GM12801 (cell line): ENCODE data around the gene THEMIS2.

ENCODE experiments used
- TF ChIP-seq, protein P1 (sequence below): IDR thresholded peaks from one replicate; pipeline ENCODE4 v1.5.1; 2011; ENCODE audit warnings: control low read depth; ENCODE audit not compliant: insufficient read length; ENCODE audit errors: extremely low read depth

Gene THEMIS2

DNA sequence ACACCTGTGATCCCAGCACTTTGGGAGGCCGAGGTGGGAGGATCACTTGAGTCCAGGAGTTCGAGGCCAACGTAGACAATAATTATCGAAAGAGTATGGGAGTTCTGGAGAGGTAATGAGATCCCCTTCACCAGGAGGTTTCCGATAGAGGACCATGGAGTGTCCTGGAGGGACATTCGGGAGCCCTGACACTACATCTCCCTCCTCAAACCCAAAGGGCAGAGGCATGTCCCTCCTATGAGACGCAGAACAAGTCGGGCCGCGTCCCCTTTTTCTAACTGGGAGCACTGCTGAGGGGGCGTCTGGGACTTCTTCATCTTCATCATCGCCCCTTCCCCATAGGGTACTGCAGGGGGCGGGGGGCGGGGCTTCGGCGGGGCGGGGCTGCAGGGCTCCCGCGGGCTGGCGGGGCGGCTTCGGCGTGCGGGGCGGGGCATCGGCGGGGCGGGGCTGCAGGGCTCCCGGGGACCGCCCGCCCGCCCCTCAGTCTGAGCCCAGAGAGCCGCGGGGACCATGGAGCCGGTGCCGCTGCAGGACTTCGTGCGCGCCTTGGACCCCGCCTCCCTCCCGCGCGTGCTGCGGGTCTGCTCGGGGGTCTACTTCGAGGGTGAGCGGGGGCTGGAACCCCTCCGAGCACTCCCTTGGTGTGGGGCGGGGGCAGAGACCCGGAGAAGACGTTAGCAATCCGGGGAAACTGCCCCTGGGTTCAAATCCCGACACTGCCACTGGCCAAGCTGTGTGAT is at the start of gene THEMIS2:
Gene THEMIS2 (plus strand): TSS at position 486 of the 743 bp plus-strand sequence. CDS start 28 bp downstream, at position 514.
- TF ChIP-seq, protein P1, sequence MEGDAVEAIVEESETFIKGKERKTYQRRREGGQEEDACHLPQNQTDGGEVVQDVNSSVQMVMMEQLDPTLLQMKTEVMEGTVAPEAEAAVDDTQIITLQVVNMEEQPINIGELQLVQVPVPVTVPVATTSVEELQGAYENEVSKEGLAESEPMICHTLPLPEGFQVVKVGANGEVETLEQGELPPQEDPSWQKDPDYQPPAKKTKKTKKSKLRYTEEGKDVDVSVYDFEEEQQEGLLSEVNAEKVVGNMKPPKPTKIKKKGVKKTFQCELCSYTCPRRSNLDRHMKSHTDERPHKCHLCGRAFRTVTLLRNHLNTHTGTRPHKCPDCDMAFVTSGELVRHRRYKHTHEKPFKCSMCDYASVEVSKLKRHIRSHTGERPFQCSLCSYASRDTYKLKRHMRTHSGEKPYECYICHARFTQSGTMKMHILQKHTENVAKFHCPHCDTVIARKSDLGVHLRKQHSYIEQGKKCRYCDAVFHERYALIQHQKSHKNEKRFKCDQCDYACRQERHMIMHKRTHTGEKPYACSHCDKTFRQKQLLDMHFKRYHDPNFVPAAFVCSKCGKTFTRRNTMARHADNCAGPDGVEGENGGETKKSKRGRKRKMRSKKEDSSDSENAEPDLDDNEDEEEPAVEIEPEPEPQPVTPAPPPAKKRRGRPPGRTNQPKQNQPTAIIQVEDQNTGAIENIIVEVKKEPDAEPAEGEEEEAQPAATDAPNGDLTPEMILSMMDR: no peak

DNA sequence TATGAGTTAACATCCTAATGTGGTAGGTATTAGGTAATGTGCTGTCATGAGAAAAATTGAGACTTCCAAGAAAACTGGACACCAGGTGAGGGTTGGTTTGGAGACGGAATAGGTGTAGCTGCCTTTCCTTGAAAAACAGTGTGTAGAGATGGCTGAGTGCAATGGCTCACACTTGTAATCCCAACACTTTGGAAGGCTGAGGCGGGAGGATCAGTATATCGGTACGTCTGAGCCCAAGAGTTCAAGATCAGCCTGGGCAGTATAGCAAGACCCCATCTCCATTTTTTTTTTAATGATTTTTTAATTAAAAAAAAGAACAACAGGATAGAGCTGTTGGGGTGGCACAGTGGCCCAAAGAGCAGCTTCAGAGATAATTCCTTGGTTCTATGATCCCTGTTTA is 48.6 kb upstream of the THEMIS2 start:
- TF ChIP-seq, protein P1: no peak

DNA sequence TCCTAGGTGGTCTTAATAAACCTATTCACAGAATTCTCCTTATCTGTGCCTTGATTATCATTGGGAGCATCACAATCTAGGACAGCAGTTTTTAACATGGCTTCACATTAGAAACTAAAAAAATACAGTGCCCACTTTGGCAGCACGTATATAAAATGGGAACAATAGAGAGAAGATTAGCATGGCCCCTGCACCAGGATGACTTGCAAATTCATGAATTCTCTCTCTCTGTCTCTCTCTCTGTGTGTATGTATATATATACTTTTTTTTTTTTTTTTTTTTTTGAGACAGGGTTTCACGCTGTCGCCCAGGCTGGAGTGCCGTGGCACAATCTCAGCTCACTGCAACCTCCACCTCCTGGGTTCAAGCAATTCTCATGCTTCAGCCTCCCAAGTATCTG is 47.9 kb upstream of the THEMIS2 start:
- TF ChIP-seq, protein P1: no peak

DNA sequence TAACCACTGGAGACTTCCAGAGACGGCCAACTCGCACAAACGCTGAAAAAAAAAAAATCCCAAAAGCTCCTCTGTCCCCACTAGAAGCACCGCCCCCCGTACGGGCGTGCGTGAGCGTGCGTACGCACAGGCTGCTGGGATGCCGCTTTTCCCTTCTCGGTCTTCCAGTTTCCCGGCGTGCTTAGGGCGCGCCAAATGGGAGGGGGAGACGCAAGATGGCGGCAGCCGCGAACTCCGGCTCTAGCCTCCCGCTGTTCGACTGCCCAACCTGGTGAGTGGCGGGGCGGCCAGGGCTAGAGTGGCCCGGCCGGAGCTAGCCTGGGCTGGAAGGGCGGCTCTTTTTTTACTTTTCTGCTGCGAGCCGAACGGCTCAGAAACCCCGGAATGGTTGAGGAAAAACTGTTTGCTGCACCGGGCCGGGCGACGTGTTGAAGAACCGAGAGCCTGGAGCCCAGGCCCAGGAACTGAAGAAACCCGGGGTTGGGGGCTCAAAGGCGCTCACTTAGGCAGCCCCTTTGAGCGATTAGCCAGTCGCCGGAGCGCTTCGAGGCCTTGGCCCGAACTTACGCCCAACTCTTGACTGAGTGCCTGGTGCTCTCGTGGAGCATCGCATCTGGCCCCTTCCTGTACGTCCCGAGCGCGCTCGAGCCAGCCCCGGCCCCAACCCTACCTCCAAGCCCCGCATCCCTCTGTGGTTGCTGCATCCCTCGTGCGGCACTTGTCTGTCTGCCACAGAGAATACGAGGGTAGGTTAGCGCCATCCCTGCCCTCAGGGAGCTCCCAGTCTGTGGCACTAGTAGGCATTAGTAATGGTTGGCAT is 41.5 kb upstream of the THEMIS2 start, which contains the start of gene PPP1R8:
Gene PPP1R8 (plus strand): TSS at position 162 of the 820 bp plus-strand sequence. CDS start 54 bp downstream, at position 216.
- TF ChIP-seq, protein P1: no peak

DNA sequence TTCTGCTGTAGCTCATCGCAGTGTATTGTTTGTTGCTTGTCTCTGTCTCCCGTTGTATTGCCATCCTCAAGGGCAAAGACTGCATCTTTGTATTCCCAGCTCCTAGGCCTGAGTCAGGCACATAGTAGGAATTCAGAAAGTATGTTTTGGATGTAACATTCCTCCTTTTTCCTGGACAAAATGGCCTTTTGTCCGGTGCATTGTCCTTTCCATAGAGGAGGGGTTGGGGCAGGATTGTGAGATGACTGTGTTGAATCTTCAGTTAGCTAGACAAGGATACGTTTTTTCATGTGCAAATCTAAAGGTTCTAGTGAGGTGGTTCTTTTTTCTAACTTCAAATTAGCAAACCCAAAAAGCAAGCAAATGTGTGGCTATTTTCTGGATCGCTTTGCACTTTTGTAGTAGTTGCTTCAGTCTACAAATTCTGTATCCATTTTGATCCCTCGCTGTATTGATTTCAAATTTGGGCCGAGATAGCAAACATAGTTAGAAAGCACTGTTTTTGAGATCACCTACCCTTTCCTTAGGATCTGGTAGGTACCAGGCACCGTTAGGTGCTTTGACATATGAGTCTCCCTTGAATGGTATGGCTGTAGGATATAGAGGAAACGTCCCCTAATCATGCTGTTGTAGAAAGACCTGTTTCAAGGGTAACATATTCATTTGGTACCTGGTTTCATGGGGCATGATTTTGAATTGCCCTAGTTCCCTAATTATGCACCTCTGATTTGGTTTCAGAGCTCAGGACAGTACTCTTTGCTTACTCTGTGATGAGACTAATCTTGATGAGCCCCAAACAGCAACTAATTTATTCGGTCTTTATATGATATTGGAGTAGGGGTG is 40.6 kb upstream of the THEMIS2 start:
- TF ChIP-seq, protein P1: no peak

DNA sequence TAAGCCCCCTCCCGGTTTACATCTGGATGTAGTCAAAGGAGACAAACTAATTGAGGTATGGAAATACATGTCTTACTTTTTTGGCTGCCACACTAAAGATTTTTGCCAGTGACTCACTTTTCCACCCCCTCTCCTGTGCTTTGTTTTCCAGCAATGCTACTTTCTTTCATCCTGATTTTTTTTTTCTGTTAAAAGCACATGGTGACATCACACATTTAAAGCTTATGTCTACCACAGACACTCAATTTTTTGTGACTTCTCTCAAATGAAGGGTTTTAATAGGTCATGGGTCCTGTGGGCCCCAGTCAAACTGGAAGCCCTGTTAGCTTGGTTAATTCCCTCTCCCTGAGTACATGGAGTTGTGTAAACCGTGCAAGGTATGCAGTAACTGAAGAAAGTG is 39.6 kb upstream of the THEMIS2 start:
- TF ChIP-seq, protein P1: no peak

DNA sequence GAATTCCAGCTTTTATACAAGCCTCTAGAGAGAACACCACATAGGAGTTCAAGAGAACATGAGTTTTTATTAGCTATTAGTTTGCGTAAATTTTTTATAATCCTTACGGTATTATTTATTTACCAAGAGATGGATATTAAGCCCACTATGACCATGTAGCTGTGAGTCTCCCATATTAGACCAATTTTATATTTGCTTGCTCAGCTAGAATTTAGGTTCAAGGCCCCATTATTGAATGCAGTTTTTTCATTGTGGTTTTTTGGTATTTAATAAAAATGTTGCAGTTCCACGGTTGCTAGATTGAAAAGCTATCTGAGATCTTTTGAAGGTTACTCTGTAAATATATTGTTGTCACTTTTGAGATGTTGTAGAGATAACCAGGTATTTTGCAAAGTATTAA is 38.9 kb upstream of the THEMIS2 start:
- TF ChIP-seq, protein P1: no peak
